HEK293 (cell line): Measurements from ENCODE around the gene ADAMTSL4.

Experiments used
- GLIS2 ChIP-seq: fragments of 450-650 bp; formaldehyde crosslinking; IDR thresholded peaks from 2 replicates; pipeline ENCODE4 v1.5.1; 2016; ENCODE audit warnings: missing biosample characterization, missing genetic modification characterization
- HOXC10 ChIP-seq: sonication (generic); formaldehyde crosslinking; IDR thresholded peaks from 2 replicates; pipeline ENCODE4 v1.8.1; 2023; ENCODE audit warnings: mild to moderate bottlenecking, missing genetic modification reagents
- KLF10 ChIP-seq: fragments of 450-650 bp; IDR thresholded peaks from 2 replicates; pipeline ENCODE4 v1.5.1; 2018; ENCODE audit warnings: missing biosample characterization, mild to moderate bottlenecking, missing genetic modification characterization
- KLF16 ChIP-seq: fragments of 450-650 bp; formaldehyde crosslinking; IDR thresholded peaks from 2 replicates; pipeline ENCODE4 v1.5.1; 2017; ENCODE audit warnings: missing biosample characterization, missing genetic modification characterization
- KLF8 ChIP-seq: fragments of 450-650 bp; formaldehyde crosslinking; IDR thresholded peaks from 2 replicates; pipeline ENCODE4 v1.5.1; 2016; ENCODE audit warnings: missing biosample characterization, missing genetic modification characterization
- OVOL3 ChIP-seq: fragments of 450-650 bp; formaldehyde crosslinking; IDR thresholded peaks from 2 replicates; pipeline ENCODE4 v1.5.1; 2016; ENCODE audit warnings: missing biosample characterization, missing genetic modification characterization
- WT1 ChIP-seq: fragments of 450-650 bp; formaldehyde crosslinking; IDR thresholded peaks from 2 replicates; pipeline ENCODE4 v1.5.1; 2016; ENCODE audit warnings: missing biosample characterization, missing genetic modification characterization
- ZBTB20 ChIP-seq: fragments of 450-650 bp; formaldehyde crosslinking; IDR thresholded peaks from 2 replicates; pipeline ENCODE4 v1.5.1; 2016; ENCODE audit warnings: missing biosample characterization, missing genetic modification characterization
- ZIC2 ChIP-seq: fragments of 450-650 bp; formaldehyde crosslinking; IDR thresholded peaks from 2 replicates; pipeline ENCODE4 v1.5.1; 2016; ENCODE audit warnings: missing biosample characterization, missing genetic modification characterization
- ZNF157 ChIP-seq: fragments of 450-650 bp; formaldehyde crosslinking; IDR thresholded peaks from 2 replicates; pipeline ENCODE4 v1.5.1; 2016; ENCODE audit warnings: missing biosample characterization, missing genetic modification characterization
- ZNF391 ChIP-seq: fragments of 450-650 bp; formaldehyde crosslinking; IDR thresholded peaks from 2 replicates; pipeline ENCODE4 v1.5.1; 2016; ENCODE audit warnings: low read depth, missing biosample characterization, missing genetic modification characterization, borderline replicate concordance
- ZNF510 ChIP-seq: fragments of 450-650 bp; formaldehyde crosslinking; IDR thresholded peaks from 2 replicates; pipeline ENCODE4 v1.5.1; 2018; ENCODE audit warnings: mild to moderate bottlenecking, missing genetic modification characterization, missing biosample characterization; ENCODE audit not compliant: insufficient replicate concordance
- ZNF549 ChIP-seq: fragments of 450-650 bp; IDR thresholded peaks from 2 replicates; pipeline ENCODE4 v1.5.1; 2018; ENCODE audit warnings: missing biosample characterization, missing genetic modification characterization, mild to moderate bottlenecking, inconsistent platforms, moderate library complexity
- ZNF600 ChIP-seq: fragments of 450-650 bp; formaldehyde crosslinking; IDR thresholded peaks from 2 replicates; pipeline ENCODE4 v1.5.1; 2016; ENCODE audit warnings: missing biosample characterization, missing genetic modification characterization
- ZNF621 ChIP-seq: fragments of 450-650 bp; formaldehyde crosslinking; IDR thresholded peaks from 2 replicates; pipeline ENCODE4 v1.5.1; 2017; ENCODE audit warnings: missing biosample characterization, missing genetic modification characterization
- ZNF624 ChIP-seq: fragments of 450-650 bp; formaldehyde crosslinking; IDR thresholded peaks from 2 replicates; pipeline ENCODE4 v1.5.1; 2017; ENCODE audit warnings: missing biosample characterization, missing genetic modification characterization
- ZNF626 ChIP-seq: fragments of 450-650 bp; sonication (Bioruptor Pico); formaldehyde crosslinking; IDR thresholded peaks from 2 replicates; pipeline ENCODE4 v1.5.1; 2018; ENCODE audit warnings: missing biosample characterization, missing genetic modification characterization, inconsistent platforms
- ZNF629 ChIP-seq: fragments of 450-650 bp; formaldehyde crosslinking; IDR thresholded peaks from 2 replicates; pipeline ENCODE4 v1.5.1; 2017; ENCODE audit warnings: missing biosample characterization, missing genetic modification characterization
- ZNF658 ChIP-seq: fragments of 450-650 bp; formaldehyde crosslinking; IDR thresholded peaks from 2 replicates; pipeline ENCODE4; 2016; ENCODE audit warnings: missing biosample characterization, missing genetic modification characterization
- ZNF677 ChIP-seq: fragments of 450-650 bp; IDR thresholded peaks from 2 replicates; pipeline ENCODE4 v1.5.0; 2018; ENCODE audit warnings: missing biosample characterization, mild to moderate bottlenecking, missing genetic modification characterization, moderate library complexity
- ZNF768 ChIP-seq: fragments of 450-650 bp; formaldehyde crosslinking; IDR thresholded peaks from 2 replicates; pipeline ENCODE4 v1.5.1; 2018; ENCODE audit warnings: missing biosample characterization, mild to moderate bottlenecking, missing genetic modification characterization
- ZNF785 ChIP-seq: fragments of 450-650 bp; formaldehyde crosslinking; IDR thresholded peaks from 2 replicates; pipeline ENCODE4 v1.5.1; 2016; ENCODE audit warnings: missing biosample characterization, missing genetic modification characterization
- ZNF830 ChIP-seq: fragments of 450-650 bp; IDR thresholded peaks from 2 replicates; pipeline ENCODE4 v1.5.0; 2018; ENCODE audit warnings: missing biosample characterization, missing genetic modification characterization, low read depth, mild to moderate bottlenecking, moderate library complexity
- ZNF843 ChIP-seq: fragments of 450-650 bp; formaldehyde crosslinking; IDR thresholded peaks from 2 replicates; pipeline ENCODE4 v1.5.1; 2016; ENCODE audit warnings: missing biosample characterization, missing genetic modification characterization
- TF ChIP-seq, protein P1 (sequence below): fragments of 450-650 bp; formaldehyde crosslinking; IDR thresholded peaks from 2 replicates; pipeline ENCODE4 v1.5.0; 2017; ENCODE audit warnings: missing biosample characterization, missing genetic modification characterization, borderline replicate concordance
- TF ChIP-seq, protein P2 (sequence below): fragments of 450-650 bp; formaldehyde crosslinking; IDR thresholded peaks from 2 replicates; pipeline ENCODE4 v1.5.1; 2016; ENCODE audit warnings: missing biosample characterization, missing genetic modification characterization
- TF ChIP-seq, protein P3 (sequence below): fragments of 450-650 bp; formaldehyde crosslinking; IDR thresholded peaks from 2 replicates; pipeline ENCODE4 v1.5.1; 2016; ENCODE audit warnings: missing biosample characterization, missing genetic modification characterization, borderline replicate concordance
- TF ChIP-seq, protein P4 (sequence below): fragments of 450-650 bp; formaldehyde crosslinking; IDR thresholded peaks from 2 replicates; pipeline ENCODE4 v1.5.1; 2016; ENCODE audit warnings: missing biosample characterization, missing genetic modification characterization
- TF ChIP-seq, protein P5 (sequence below): fragments of 450-650 bp; formaldehyde crosslinking; IDR thresholded peaks from 2 replicates; pipeline ENCODE4 v1.5.1; 2016; ENCODE audit warnings: missing biosample characterization, missing genetic modification characterization
- TF ChIP-seq, protein P6 (sequence below): fragments of 450-650 bp; formaldehyde crosslinking; IDR thresholded peaks from 2 replicates; pipeline ENCODE4 v1.5.1; 2016; ENCODE audit warnings: missing biosample characterization, missing genetic modification characterization

ADAMTSL4 gene

DNA sequence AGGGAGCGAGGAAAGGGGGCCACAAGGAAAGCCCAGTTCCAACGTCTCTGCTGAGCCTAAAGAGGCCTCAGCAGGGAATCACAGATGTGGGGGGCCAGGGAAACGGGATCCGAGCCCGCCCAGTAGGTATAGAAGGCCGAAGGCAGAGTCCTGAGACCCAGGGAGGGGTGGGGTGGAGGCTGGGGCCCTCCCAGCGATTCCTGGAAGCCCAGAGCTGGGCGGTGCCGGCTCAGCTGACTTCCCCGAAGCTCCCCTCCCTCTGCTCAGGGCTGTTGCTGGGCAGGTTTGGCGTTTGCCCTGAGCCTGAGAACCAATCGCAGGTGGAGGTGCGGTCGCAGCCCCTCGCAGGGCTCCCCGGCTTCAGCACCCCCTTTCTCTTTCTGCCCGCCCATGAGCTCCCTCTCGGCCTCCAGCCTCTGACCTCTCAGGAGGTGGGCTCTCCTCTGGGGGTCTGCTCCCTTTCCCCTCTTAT, 12.8 kb downstream of the ADAMTSL4 start (continued):
- no peak for TF ChIP-seq ZNF157
- peak; percentile 81; the same call in 1 of the 2 replicates for TF ChIP-seq ZIC2 (tag by site-specific recombination)
- TF ChIP-seq ZBTB20 (tag by site-specific recombination), result peak; percentile 95
- TF ChIP-seq, protein P1, sequence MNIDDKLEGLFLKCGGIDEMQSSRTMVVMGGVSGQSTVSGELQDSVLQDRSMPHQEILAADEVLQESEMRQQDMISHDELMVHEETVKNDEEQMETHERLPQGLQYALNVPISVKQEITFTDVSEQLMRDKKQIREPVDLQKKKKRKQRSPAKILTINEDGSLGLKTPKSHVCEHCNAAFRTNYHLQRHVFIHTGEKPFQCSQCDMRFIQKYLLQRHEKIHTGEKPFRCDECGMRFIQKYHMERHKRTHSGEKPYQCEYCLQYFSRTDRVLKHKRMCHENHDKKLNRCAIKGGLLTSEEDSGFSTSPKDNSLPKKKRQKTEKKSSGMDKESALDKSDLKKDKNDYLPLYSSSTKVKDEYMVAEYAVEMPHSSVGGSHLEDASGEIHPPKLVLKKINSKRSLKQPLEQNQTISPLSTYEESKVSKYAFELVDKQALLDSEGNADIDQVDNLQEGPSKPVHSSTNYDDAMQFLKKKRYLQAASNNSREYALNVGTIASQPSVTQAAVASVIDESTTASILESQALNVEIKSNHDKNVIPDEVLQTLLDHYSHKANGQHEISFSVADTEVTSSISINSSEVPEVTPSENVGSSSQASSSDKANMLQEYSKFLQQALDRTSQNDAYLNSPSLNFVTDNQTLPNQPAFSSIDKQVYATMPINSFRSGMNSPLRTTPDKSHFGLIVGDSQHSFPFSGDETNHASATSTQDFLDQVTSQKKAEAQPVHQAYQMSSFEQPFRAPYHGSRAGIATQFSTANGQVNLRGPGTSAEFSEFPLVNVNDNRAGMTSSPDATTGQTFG, result no peak
- TF ChIP-seq, protein P2, sequence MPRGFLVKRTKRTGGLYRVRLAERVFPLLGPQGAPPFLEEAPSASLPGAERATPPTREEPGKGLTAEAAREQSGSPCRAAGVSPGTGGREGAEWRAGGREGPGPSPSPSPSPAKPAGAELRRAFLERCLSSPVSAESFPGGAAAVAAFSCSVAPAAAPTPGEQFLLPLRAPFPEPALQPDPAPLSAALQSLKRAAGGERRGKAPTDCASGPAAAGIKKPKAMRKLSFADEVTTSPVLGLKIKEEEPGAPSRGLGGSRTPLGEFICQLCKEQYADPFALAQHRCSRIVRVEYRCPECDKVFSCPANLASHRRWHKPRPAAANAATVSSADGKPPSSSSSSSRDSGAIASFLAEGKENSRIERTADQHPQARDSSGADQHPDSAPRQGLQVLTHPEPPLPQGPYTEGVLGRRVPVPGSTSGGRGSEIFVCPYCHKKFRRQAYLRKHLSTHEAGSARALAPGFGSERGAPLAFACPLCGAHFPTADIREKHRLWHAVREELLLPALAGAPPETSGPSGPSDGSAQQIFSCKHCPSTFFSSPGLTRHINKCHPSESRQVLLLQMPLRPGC, result no peak
- TF ChIP-seq, protein P3, sequence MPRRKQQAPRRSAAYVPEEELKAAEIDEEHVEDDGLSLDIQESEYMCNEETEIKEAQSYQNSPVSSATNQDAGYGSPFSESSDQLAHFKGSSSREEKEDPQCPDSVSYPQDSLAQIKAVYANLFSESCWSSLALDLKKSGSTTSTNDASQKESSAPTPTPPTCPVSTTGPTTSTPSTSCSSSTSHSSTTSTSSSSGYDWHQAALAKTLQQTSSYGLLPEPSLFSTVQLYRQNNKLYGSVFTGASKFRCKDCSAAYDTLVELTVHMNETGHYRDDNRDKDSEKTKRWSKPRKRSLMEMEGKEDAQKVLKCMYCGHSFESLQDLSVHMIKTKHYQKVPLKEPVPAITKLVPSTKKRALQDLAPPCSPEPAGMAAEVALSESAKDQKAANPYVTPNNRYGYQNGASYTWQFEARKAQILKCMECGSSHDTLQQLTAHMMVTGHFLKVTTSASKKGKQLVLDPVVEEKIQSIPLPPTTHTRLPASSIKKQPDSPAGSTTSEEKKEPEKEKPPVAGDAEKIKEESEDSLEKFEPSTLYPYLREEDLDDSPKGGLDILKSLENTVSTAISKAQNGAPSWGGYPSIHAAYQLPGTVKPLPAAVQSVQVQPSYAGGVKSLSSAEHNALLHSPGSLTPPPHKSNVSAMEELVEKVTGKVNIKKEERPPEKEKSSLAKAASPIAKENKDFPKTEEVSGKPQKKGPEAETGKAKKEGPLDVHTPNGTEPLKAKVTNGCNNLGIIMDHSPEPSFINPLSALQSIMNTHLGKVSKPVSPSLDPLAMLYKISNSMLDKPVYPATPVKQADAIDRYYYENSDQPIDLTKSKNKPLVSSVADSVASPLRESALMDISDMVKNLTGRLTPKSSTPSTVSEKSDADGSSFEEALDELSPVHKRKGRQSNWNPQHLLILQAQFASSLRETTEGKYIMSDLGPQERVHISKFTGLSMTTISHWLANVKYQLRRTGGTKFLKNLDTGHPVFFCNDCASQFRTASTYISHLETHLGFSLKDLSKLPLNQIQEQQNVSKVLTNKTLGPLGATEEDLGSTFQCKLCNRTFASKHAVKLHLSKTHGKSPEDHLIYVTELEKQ (tag by site-specific recombination), result no peak
- TF ChIP-seq ZNF510 (tag by site-specific recombination), result no peak
- TF ChIP-seq ZNF785 (tag by site-specific recombination), result no peak
- TF ChIP-seq GLIS2, result peak; percentile 99
- TF ChIP-seq KLF16 (tag by site-specific recombination), result peak; percentile 76
- TF ChIP-seq ZNF549, result no peak
- peak; percentile 100 for TF ChIP-seq KLF10
- 0 out of 2 replicates have a peak, but pooled peaks have one; percentile 36 for TF ChIP-seq WT1 (tag by site-specific recombination)
- TF ChIP-seq, protein P4, sequence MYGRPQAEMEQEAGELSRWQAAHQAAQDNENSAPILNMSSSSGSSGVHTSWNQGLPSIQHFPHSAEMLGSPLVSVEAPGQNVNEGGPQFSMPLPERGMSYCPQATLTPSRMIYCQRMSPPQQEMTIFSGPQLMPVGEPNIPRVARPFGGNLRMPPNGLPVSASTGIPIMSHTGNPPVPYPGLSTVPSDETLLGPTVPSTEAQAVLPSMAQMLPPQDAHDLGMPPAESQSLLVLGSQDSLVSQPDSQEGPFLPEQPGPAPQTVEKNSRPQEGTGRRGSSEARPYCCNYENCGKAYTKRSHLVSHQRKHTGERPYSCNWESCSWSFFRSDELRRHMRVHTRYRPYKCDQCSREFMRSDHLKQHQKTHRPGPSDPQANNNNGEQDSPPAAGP (tag by site-specific recombination), result peak; percentile 31; the same call in 1 of the 2 replicates
- no peak for TF ChIP-seq ZNF677 (tag by site-specific recombination)
- no peak for TF ChIP-seq ZNF621
- TF ChIP-seq ZNF391 (tag by site-specific recombination), result no peak; the same call in none of the 2 replicates
- TF ChIP-seq ZNF843, result no peak
- no peak for TF ChIP-seq ZNF830 (tag by site-specific recombination)
- no peak for TF ChIP-seq ZNF624 (tag by site-specific recombination)
- TF ChIP-seq, protein P5, sequence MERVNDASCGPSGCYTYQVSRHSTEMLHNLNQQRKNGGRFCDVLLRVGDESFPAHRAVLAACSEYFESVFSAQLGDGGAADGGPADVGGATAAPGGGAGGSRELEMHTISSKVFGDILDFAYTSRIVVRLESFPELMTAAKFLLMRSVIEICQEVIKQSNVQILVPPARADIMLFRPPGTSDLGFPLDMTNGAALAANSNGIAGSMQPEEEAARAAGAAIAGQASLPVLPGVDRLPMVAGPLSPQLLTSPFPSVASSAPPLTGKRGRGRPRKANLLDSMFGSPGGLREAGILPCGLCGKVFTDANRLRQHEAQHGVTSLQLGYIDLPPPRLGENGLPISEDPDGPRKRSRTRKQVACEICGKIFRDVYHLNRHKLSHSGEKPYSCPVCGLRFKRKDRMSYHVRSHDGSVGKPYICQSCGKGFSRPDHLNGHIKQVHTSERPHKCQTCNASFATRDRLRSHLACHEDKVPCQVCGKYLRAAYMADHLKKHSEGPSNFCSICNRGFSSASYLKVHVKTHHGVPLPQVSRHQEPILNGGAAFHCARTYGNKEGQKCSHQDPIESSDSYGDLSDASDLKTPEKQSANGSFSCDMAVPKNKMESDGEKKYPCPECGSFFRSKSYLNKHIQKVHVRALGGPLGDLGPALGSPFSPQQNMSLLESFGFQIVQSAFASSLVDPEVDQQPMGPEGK (tag by site-specific recombination), result peak; percentile 99
- TF ChIP-seq ZNF768 (tag by site-specific recombination), result no peak
- no peak for TF ChIP-seq ZNF600 (tag by site-specific recombination)
- peak; percentile 82 for TF ChIP-seq KLF8 (tag by site-specific recombination)
- peak; percentile 55; the same call in 1 of the 2 replicates for TF ChIP-seq ZNF629 (tag by site-specific recombination)
- no peak for TF ChIP-seq HOXC10 (CRISPR knock-in tag)
- TF ChIP-seq ZNF658 (tag by site-specific recombination), result no peak
- TF ChIP-seq, protein P6, sequence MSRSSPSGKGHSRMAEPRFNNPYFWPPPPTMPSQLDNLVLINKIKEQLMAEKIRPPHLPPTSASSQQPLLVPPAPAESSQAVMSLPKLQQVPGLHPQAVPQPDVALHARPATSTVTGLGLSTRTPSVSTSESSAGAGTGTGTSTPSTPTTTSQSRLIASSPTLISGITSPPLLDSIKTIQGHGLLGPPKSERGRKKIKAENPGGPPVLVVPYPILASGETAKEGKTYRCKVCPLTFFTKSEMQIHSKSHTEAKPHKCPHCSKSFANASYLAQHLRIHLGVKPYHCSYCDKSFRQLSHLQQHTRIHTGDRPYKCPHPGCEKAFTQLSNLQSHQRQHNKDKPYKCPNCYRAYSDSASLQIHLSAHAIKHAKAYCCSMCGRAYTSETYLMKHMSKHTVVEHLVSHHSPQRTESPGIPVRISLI (tag by site-specific recombination), result no peak
- TF ChIP-seq OVOL3, result no peak
- TF ChIP-seq ZNF626 (tag by site-specific recombination), result no peak
